Muscle layer of colon (tissue), 2 donors: ENCODE data around the gene MAP2K1.
"Not testable (repeated sequence)": the region's sequence is repeated elsewhere in the genome, so short reads cannot be mapped to it uniquely, and the experiment has no call there.

Source experiments
- H3K27ac ChIP-seq: one replicate; pipeline ENCODE4 v1.7.0; 2013; ENCODE audit warnings: low read depth, mild to moderate bottlenecking, low read length, moderate library complexity
- H3K27me3 ChIP-seq, 2 donors: one replicate each; pipeline ENCODE4 v1.7.0; 2013; ENCODE audit warnings: low read length in 2 of 2, mild to moderate bottlenecking in 2 of 2; ENCODE audit not compliant: insufficient read depth in 2 of 2, control insufficient read depth in 1 of 2
- H3K36me3 ChIP-seq: one replicate; pipeline ENCODE4 v1.7.0; 2013; ENCODE audit warnings: mild to moderate bottlenecking, low read length; ENCODE audit not compliant: insufficient read depth
- H3K4me1 ChIP-seq: one replicate; pipeline ENCODE4 v1.7.0; 2013; ENCODE audit warnings: mild to moderate bottlenecking, low read length; ENCODE audit not compliant: insufficient read depth
- H3K4me3 ChIP-seq, 2 donors: one replicate each; pipeline ENCODE4 v1.7.0; 2013; ENCODE audit warnings: low read length in 2 of 2, low read depth in 1 of 2, mild to moderate bottlenecking in 1 of 2, moderate library complexity in 1 of 2
- H3K9ac ChIP-seq: one replicate; pipeline ENCODE4 v1.7.0; 2013; ENCODE audit warnings: low read length
- H3K9me3 ChIP-seq: one replicate; pipeline ENCODE4 v1.7.0; 2013; ENCODE audit warnings: mild to moderate bottlenecking, low read length
- donor health status: abdominal sarcoma.
- donor health status: Adenocarcinoma of cecum.

The MAP2K1 gene

GRCh38 chr15:66378814-66379430 lies 7.8 kb upstream of the MAP2K1 start:
- Histone ChIP-seq H3K36me3 (no peaks in the 10 kb centered on the region), H3K27ac (no peak overlapping the region), H3K4me3 (no peak overlapping the region), H3K9me3 (no peaks in the 10 kb centered on the region), H3K4me1 (no peaks in the 10 kb centered on the region), H3K27me3 (no peaks in the 10 kb centered on the region), H3K9ac (no peak overlapping the region)

GRCh38 chr15:66381376-66381775 lies 5.3 kb upstream of the MAP2K1 start:
- H3K4me3 ChIP-seq, H3K27ac ChIP-seq, H3K9ac ChIP-seq, H3K36me3 ChIP-seq, H3K4me1 ChIP-seq, H3K27me3 ChIP-seq, H3K9me3 ChIP-seq: not testable (repeated sequence)

GRCh38 chr15:66387163-66388042 lies 691 bp downstream of the MAP2K1 start:
- Histone ChIP-seq H3K4me3 (peak overlapping the region; percentile 56 to 85), H3K27me3 (no peaks in the 10 kb centered on the region), H3K9ac (peak overlapping the region; percentile 70), H3K4me1 (peaks cover 11% of the 10 kb centered on the region), H3K27ac (peak overlapping the region; percentile 87), H3K36me3 (peaks cover 4% of the 10 kb centered on the region), H3K9me3 (no peaks in the 10 kb centered on the region)

DNA sequence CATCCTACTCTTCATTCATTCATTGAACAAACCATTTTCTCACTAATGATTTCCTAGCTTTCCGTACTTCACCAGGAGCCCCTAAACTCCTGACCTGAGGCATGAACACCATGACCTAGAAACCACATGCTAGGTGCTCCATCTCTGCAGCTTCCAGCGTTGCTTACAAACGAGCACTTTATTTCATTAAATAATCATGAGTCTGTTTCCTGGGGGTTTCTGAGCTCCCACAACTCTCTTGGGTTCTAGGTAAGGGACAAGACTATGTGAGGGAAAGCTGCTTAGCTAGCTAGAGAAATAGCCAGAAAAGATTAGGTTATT lies 1.3 kb downstream of the MAP2K1 start:
- Histone ChIP-seq H3K9ac (peak overlapping the region; percentile 70), H3K4me3 (peak overlapping the region; percentile 56 to 85), H3K36me3 (peaks cover 4% of the 10 kb centered on the region), H3K27ac (peak overlapping the region; percentile 87), H3K4me1 (peaks cover 11% of the 10 kb centered on the region), H3K27me3 (no peaks in the 10 kb centered on the region), H3K9me3 (no peaks in the 10 kb centered on the region)

- Histone ChIP-seq H3K4me1 (peaks cover 11% of the 10 kb centered on the region), H3K4me3 (no peak overlapping the region), H3K9ac (no peak overlapping the region), H3K27me3 (no peaks in the 10 kb centered on the region), H3K27ac (no peak overlapping the region), H3K9me3 (no peaks in the 10 kb centered on the region), H3K36me3 (peaks cover 4% of the 10 kb centered on the region)
Measured at GRCh38 chr15:66388576-66388975, 1.9 kb downstream of the MAP2K1 start.

GRCh38 chr15:66389098-66389858 lies 2.6 kb downstream of the MAP2K1 start:
- no peaks in the 10 kb centered on the region for H3K27me3 ChIP-seq
- H3K36me3 ChIP-seq = peaks cover 4% of the 10 kb centered on the region
- no peak overlapping the region for H3K4me3 ChIP-seq
- H3K4me1 ChIP-seq = peaks cover 11% of the 10 kb centered on the region
- H3K27ac ChIP-seq = no peak overlapping the region
- no peaks in the 10 kb centered on the region for H3K9me3 ChIP-seq
- H3K9ac ChIP-seq = no peak overlapping the region

- no peaks in the 10 kb centered on the region for H3K9me3 ChIP-seq
- no peak overlapping the region for H3K9ac ChIP-seq
- no peaks in the 10 kb centered on the region for H3K27me3 ChIP-seq
- H3K27ac ChIP-seq = no peak overlapping the region
- peaks cover 11% of the 10 kb centered on the region for H3K4me1 ChIP-seq
- H3K4me3 ChIP-seq = no peak overlapping the region
- peaks cover 4% of the 10 kb centered on the region for H3K36me3 ChIP-seq
Measured at GRCh38 chr15:66389859-66390381, 3.2 kb downstream of the MAP2K1 start.

DNA sequence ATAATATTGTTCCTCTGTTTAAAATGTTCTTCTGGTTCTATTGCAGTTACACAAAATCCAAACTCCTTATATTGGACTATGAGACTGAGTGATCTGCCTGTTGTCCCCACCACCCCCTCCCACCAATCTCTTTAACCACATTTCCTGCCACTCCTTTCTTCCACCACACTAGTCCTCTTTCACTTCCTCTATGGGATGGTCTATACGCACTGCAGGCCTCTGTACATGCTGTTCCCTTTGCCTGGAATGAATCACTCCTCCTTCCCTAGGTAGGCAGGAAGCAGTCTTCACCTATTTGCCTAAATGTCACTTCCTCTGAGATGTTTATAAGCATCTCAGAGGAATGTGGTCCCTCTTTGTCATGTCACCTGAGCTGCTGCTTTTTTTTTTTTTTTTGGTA lies 4.0 kb downstream of the MAP2K1 start:
- no peak overlapping the region for H3K9ac ChIP-seq
- no peaks in the 10 kb centered on the region for H3K27me3 ChIP-seq
- peaks cover 4% of the 10 kb centered on the region for H3K36me3 ChIP-seq
- H3K9me3 ChIP-seq = no peaks in the 10 kb centered on the region
- H3K4me1 ChIP-seq = peaks cover 10% of the 10 kb centered on the region
- no peak overlapping the region for H3K4me3 ChIP-seq
- H3K27ac ChIP-seq = no peak overlapping the region

GRCh38 chr15:66393037-66393436 lies 6.3 kb downstream of the MAP2K1 start:
- not testable (repeated sequence) for H3K27me3 ChIP-seq, H3K4me1 ChIP-seq, H3K9me3 ChIP-seq, H3K4me3 ChIP-seq, H3K36me3 ChIP-seq, H3K27ac ChIP-seq, H3K9ac ChIP-seq

DNA sequence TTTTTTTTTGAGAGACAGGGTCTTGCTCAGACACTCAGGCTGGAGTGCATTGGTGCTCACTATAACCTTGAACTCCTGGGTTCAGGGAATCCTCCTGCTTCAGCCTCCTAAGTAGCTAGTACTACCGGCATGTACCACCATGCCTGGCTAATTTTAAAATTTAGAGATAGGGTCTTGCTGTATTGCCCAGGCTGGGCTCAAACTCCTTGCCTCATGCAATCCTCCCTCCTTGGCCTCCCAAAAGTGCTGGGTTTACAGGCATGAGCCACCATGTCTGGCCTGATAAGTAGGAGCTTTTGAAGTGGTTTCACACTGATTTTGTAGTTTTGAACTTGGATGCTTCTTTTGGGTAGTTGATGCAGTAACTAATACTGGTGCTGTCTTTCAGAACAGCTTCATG lies 7.8 kb downstream of the MAP2K1 start:
- no peaks in the 10 kb centered on the region for H3K9me3 ChIP-seq
- no peaks in the 10 kb centered on the region for H3K4me1 ChIP-seq
- no peak overlapping the region for H3K4me3 ChIP-seq
- peaks cover 4% of the 10 kb centered on the region for H3K36me3 ChIP-seq
- no peaks in the 10 kb centered on the region for H3K27me3 ChIP-seq
- no peak overlapping the region for H3K27ac ChIP-seq
- no peak overlapping the region for H3K9ac ChIP-seq

DNA sequence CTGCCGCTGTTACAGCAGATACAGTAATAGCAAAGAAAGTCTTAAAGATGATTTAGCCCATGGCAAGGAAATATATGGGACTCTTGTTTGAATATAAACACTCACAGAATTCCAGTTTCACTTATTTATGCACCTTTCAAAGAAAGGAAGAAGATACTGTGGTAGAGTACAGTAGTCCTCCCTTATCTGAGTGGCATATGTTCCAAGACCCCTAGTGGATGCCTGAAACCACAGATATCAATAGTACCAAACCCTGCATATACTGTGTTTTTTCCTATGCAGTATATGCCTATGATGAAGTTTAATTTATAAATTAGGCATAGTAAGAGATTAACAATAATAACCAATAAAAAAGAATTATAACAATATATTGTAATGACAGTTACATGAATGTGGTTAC lies 8.2 kb downstream of the MAP2K1 start:
- no peaks in the 10 kb centered on the region for H3K4me1 ChIP-seq
- peaks cover 4% of the 10 kb centered on the region for H3K36me3 ChIP-seq
- no peak overlapping the region for H3K4me3 ChIP-seq
- H3K27me3 ChIP-seq = no peaks in the 10 kb centered on the region
- no peak overlapping the region for H3K9ac ChIP-seq
- H3K9me3 ChIP-seq = no peaks in the 10 kb centered on the region
- H3K27ac ChIP-seq = no peak overlapping the region
